ENCODE measurements around the gene SPIRE2. TPM values are rescaled to one million over a fixed set of nuclear protein-coding genes. Genes with fewer than 3 reads are reported as not detected.

SPIRE2 gene
- polyA plus RNA-seq, 1 donor (not counting 4 experiments of a cell fraction or from before 2014, with no cell fraction given) = 1.1 TPM

- peaks cover 21 to 29% of the 10 kb centered on the region in 2 experiments for H3K36me3 ChIP-seq (ENCODE audit: control insufficient read depth in 2 of 2, extremely low read depth in 1 of 2, insufficient read depth in 2 of 2, low read length in 2 of 2)
- H3K9ac ChIP-seq (ENCODE audit: control insufficient read depth, extremely low read depth, insufficient read depth, low read length) = no peak overlapping the region
- H2AFZ ChIP-seq (ENCODE audit: control insufficient read depth, low read length) = no peak overlapping the region
- H3K9me1 ChIP-seq (ENCODE audit: control insufficient read depth, extremely low read depth, insufficient read depth, low read length) = no peaks in the 10 kb centered on the region
- H4K20me1 ChIP-seq (ENCODE audit: control insufficient read depth, extremely low read depth, insufficient read depth, low read length) = peaks cover 4% of the 10 kb centered on the region
- H3K4me1 ChIP-seq (ENCODE audit: control insufficient read depth, extremely low read depth, insufficient read depth, low read length) = peaks cover 4% of the 10 kb centered on the region
- DNase-seq (ENCODE audit: low read depth, low spot score) = no peak
- no peak for FAIRE-seq
- no peaks in the 10 kb centered on the region for H3K9me3 ChIP-seq (ENCODE audit: control insufficient read depth, low read depth, low read length)
- TF ChIP-seq EZH2 (IDR thresholded peaks at IDR 0.05; ENCODE audit: low read length) (no peak), CTCF (optimal IDR thresholded peaks at IDR 0.05 in 1 of 3, IDR thresholded peaks at IDR 0.05 in 1 of 3, conservative IDR thresholded peaks at IDR 0.05 in 1 of 3; ENCODE audit: extremely low read depth in 1 of 3, insufficient read depth in 2 of 3, low read length in 3 of 3) (no peak)
- no peak overlapping the region for H3K4me2 ChIP-seq (ENCODE audit: control insufficient read depth, extremely low read depth, insufficient read depth, low read depth, low read length)
- H3K79me2 ChIP-seq (ENCODE audit: control insufficient read depth, insufficient read depth, low read length) = no peaks in the 10 kb centered on the region
- no peaks in the 10 kb centered on the region for H3K27me3 ChIP-seq (ENCODE audit: control insufficient read depth, extremely low read depth, insufficient read depth, low read length)
- dilution Hi-C loops (cut with MboI; ENCODE audit: extremely low pct_ligation_motif_present, low sequenced_read_pairs) = no loop called here
- H3K4me3 ChIP-seq (ENCODE audit: control insufficient read depth in 2 of 3, extremely low read depth in 1 of 3, insufficient read depth in 2 of 3, low read depth in 1 of 3, low read length in 3 of 3) = no peak overlapping the region
- no peak overlapping the region for H3K27ac ChIP-seq (ENCODE audit: control insufficient read depth, insufficient read depth, low read length)
These were observed 83.9 kb downstream of the SPIRE2 start for GRCh38 chr16:89912143-89912542.

- H3K9ac ChIP-seq (ENCODE audit: control insufficient read depth, extremely low read depth, insufficient read depth, low read length) = no peak overlapping the region
- DNase-seq (ENCODE audit: low read depth, low spot score) = no peak
- peaks cover 21 to 28% of the 10 kb centered on the region in 2 experiments for H3K36me3 ChIP-seq (ENCODE audit: control insufficient read depth in 2 of 2, extremely low read depth in 1 of 2, insufficient read depth in 2 of 2, low read length in 2 of 2)
- dilution Hi-C loops (cut with MboI; ENCODE audit: extremely low pct_ligation_motif_present, low sequenced_read_pairs) = no loop called here
- no peak overlapping the region for H3K4me2 ChIP-seq (ENCODE audit: control insufficient read depth, extremely low read depth, insufficient read depth, low read depth, low read length)
- H3K9me3 ChIP-seq (ENCODE audit: control insufficient read depth, low read depth, low read length) = no peaks in the 10 kb centered on the region
- no peak overlapping the region for H3K4me3 ChIP-seq (ENCODE audit: control insufficient read depth in 2 of 3, extremely low read depth in 1 of 3, insufficient read depth in 2 of 3, low read depth in 1 of 3, low read length in 3 of 3)
- no peak for FAIRE-seq
- no peaks in the 10 kb centered on the region for H3K9me1 ChIP-seq (ENCODE audit: control insufficient read depth, extremely low read depth, insufficient read depth, low read length)
- no peak overlapping the region for H2AFZ ChIP-seq (ENCODE audit: control insufficient read depth, low read length)
- no peaks in the 10 kb centered on the region for H3K27me3 ChIP-seq (ENCODE audit: control insufficient read depth, extremely low read depth, insufficient read depth, low read length)
- no peaks in the 10 kb centered on the region for H3K79me2 ChIP-seq (ENCODE audit: control insufficient read depth, insufficient read depth, low read length)
- TF ChIP-seq EZH2 (IDR thresholded peaks at IDR 0.05; ENCODE audit: low read length) (no peak), CTCF (optimal IDR thresholded peaks at IDR 0.05 in 1 of 3, IDR thresholded peaks at IDR 0.05 in 1 of 3, conservative IDR thresholded peaks at IDR 0.05 in 1 of 3; ENCODE audit: extremely low read depth in 1 of 3, insufficient read depth in 2 of 3, low read length in 3 of 3) (no peak)
- H3K4me1 ChIP-seq (ENCODE audit: control insufficient read depth, extremely low read depth, insufficient read depth, low read length) = peaks cover 8% of the 10 kb centered on the region
- peaks cover 4% of the 10 kb centered on the region for H4K20me1 ChIP-seq (ENCODE audit: control insufficient read depth, extremely low read depth, insufficient read depth, low read length)
- no peak overlapping the region for H3K27ac ChIP-seq (ENCODE audit: control insufficient read depth, insufficient read depth, low read length)
These were observed 84.4 kb downstream of the SPIRE2 start for GRCh38 chr16:89912627-89913026.
